Osteoblast (primary cell): Measurements from ENCODE around the gene DAPK3. TPM values are rescaled to one million over a fixed set of nuclear protein-coding genes. Genes with fewer than 3 reads are reported as not detected.

ENCODE experiments used
- DNase-seq: peaks from one replicate; pipeline ENCODE4 v3.0.0; 2011; ENCODE audit warnings: low spot score, mixed read lengths; ENCODE audit not compliant: insufficient read length; ENCODE audit errors: missing footprints
- H2AFZ ChIP-seq: 2 replicates; pipeline ENCODE4 v1.6.0; 2011; ENCODE audit warnings: mild to moderate bottlenecking, low read length
- H3K27ac ChIP-seq: 2 replicates; pipeline ENCODE4 v1.5.1; 2011; ENCODE audit warnings: mild to moderate bottlenecking, low read depth, low read length, moderate library complexity
- H3K27me3 ChIP-seq: 2 replicates; pipeline ENCODE4 v1.6.0; 2012; ENCODE audit warnings: mild to moderate bottlenecking, control low read depth, inconsistent platforms, low read length, moderate library complexity; ENCODE audit not compliant: insufficient read depth
- H3K36me3 ChIP-seq: 2 replicates; pipeline ENCODE4 v1.5.1; 2011; ENCODE audit warnings: mild to moderate bottlenecking, low read length, control low read depth, moderate library complexity; ENCODE audit not compliant: insufficient read depth
- H3K4me1 ChIP-seq: 2 replicates; pipeline ENCODE4 v1.5.1; 2011; ENCODE audit warnings: mild to moderate bottlenecking, low read length, control low read depth, moderate library complexity; ENCODE audit not compliant: insufficient read depth
- H3K4me2 ChIP-seq: 2 replicates; pipeline ENCODE4 v1.6.0; 2011; ENCODE audit warnings: mild to moderate bottlenecking, low read length; ENCODE audit not compliant: insufficient read depth
- H3K4me3 ChIP-seq: fragments of 200-600 bp; sonication (generic); 3 replicates; pipeline ENCODE4 v1.5.1; 2012; ENCODE audit warnings: mild to moderate bottlenecking, low read length, inconsistent platforms; ENCODE audit not compliant: insufficient read depth
- H3K79me2 ChIP-seq: 2 replicates; pipeline ENCODE4 v1.6.0; 2012; ENCODE audit warnings: mild to moderate bottlenecking, low read length, control low read depth, inconsistent platforms; ENCODE audit not compliant: insufficient read depth
- H3K9me3 ChIP-seq: 2 replicates; pipeline ENCODE4 v1.5.1; 2011; ENCODE audit warnings: low read depth, low read length, control low read depth
- H4K20me1 ChIP-seq: 2 replicates; pipeline ENCODE4 v1.6.0; 2012; ENCODE audit warnings: mild to moderate bottlenecking, low read length, control low read depth; ENCODE audit not compliant: insufficient read depth
- CTCF ChIP-seq: IDR thresholded peaks from 2 replicates; pipeline ENCODE4 v1.5.1; 2011; ENCODE audit warnings: mild to moderate bottlenecking, low read depth, low read length, moderate library complexity; ENCODE audit errors: extremely low read depth
- total RNA-seq: library from RNA; depleted of rRNA; stranded (reverse); fragments of >200 nt; gene quantifications from 2 replicates; pipeline ENCODE4 v1.2.3, GENCODE V29; 2012

The DAPK3 gene
- total RNA-seq, 1 donor: 131 TPM

- Histone ChIP-seq H3K4me1 (no peaks in the 10 kb centered on the region), H3K27me3 (no peaks in the 10 kb centered on the region), H2AFZ (no peak overlapping the region), H3K4me2 (no peak overlapping the region), H3K79me2 (no peaks in the 10 kb centered on the region), H4K20me1 (no peaks in the 10 kb centered on the region), H3K36me3 (no peaks in the 10 kb centered on the region), H3K27ac (no peak overlapping the region), H3K9me3 (peaks cover 2% of the 10 kb centered on the region), H3K4me3 (no peak overlapping the region)
- peak; percentile 9 for DNase-seq
- no peak for TF ChIP-seq CTCF
These were observed 47.0 kb downstream of the DAPK3 start for GRCh38 chr19:3923912-3924311.

GRCh38 chr19:3923096-3923758 lies 47.7 kb downstream of the DAPK3 start:
- H3K4me3 ChIP-seq: no peak overlapping the region
- no peaks in the 10 kb centered on the region for H3K4me1 ChIP-seq
- H3K27ac ChIP-seq: no peak overlapping the region
- H3K4me2 ChIP-seq: no peak overlapping the region
- DNase-seq: peak; percentile 30
- H2AFZ ChIP-seq: no peak overlapping the region
- no peaks in the 10 kb centered on the region for H3K27me3 ChIP-seq
- TF ChIP-seq CTCF: no peak
- H3K79me2 ChIP-seq: no peaks in the 10 kb centered on the region
- no peaks in the 10 kb centered on the region for H3K36me3 ChIP-seq
- H3K9me3 ChIP-seq: peaks cover 2% of the 10 kb centered on the region
- H4K20me1 ChIP-seq: no peaks in the 10 kb centered on the region

GRCh38 chr19:3919793-3920192 lies 51.1 kb downstream of the DAPK3 start:
- Histone ChIP-seq H2AFZ (no peak overlapping the region), H3K27ac (no peak overlapping the region), H3K9me3 (peaks cover 2% of the 10 kb centered on the region), H3K4me1 (no peaks in the 10 kb centered on the region), H3K27me3 (no peaks in the 10 kb centered on the region), H3K4me2 (no peak overlapping the region), H3K4me3 (no peak overlapping the region), H4K20me1 (no peaks in the 10 kb centered on the region), H3K79me2 (no peaks in the 10 kb centered on the region), H3K36me3 (no peaks in the 10 kb centered on the region)
- DNase-seq: peak; percentile 9
- TF ChIP-seq CTCF: no peak

GRCh38 chr19:3916033-3916432 lies 54.9 kb downstream of the DAPK3 start:
- Histone ChIP-seq H3K79me2 (no peaks in the 10 kb centered on the region), H4K20me1 (no peaks in the 10 kb centered on the region), H3K27me3 (no peaks in the 10 kb centered on the region), H3K4me3 (no peak overlapping the region), H3K9me3 (peaks cover 2% of the 10 kb centered on the region), H3K4me2 (no peak overlapping the region), H3K36me3 (no peaks in the 10 kb centered on the region), H2AFZ (no peak overlapping the region), H3K4me1 (no peaks in the 10 kb centered on the region), H3K27ac (no peak overlapping the region)
- peak; percentile 9 for DNase-seq
- no peak for TF ChIP-seq CTCF
